ENCODE data around the gene DPYSL3.

DNA sequence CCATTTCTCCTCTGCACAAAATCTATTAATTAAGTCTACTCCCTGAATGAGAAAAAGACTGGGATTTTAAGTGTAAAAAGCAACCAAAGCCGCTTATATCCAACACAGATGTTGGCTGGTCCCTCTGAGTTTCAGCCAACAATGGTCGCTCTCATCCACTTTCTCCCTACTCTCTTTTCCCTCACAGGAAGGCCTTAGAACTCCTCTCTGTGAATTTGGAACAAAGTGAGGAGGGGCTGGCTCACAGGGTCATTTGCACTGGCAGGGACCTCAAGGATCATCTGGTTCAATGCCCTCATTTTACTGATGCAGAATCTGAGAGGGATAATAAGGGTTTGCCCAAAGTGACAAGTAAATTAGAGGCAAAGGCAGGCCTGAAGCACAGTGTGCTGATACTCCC is 64.0 kb downstream of the DPYSL3 start:
- TF ChIP-seq EZH2 (IDR thresholded peaks at IDR 0.05), result no peak
- TF ChIP-seq, protein P1, sequence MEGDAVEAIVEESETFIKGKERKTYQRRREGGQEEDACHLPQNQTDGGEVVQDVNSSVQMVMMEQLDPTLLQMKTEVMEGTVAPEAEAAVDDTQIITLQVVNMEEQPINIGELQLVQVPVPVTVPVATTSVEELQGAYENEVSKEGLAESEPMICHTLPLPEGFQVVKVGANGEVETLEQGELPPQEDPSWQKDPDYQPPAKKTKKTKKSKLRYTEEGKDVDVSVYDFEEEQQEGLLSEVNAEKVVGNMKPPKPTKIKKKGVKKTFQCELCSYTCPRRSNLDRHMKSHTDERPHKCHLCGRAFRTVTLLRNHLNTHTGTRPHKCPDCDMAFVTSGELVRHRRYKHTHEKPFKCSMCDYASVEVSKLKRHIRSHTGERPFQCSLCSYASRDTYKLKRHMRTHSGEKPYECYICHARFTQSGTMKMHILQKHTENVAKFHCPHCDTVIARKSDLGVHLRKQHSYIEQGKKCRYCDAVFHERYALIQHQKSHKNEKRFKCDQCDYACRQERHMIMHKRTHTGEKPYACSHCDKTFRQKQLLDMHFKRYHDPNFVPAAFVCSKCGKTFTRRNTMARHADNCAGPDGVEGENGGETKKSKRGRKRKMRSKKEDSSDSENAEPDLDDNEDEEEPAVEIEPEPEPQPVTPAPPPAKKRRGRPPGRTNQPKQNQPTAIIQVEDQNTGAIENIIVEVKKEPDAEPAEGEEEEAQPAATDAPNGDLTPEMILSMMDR (IDR thresholded peaks at IDR 0.05), result no peak

All from neural progenitor cell (in vitro differentiated cells).